Mesodermal cell (in vitro differentiated cells): Measurements from ENCODE around the gene KRT3. TPM values are rescaled to one million over a fixed set of nuclear protein-coding genes. Genes with fewer than 3 reads are reported as not detected.
A peak's percentile ranks its signal among the peaks of the same experiment; 100 is the strongest.

Experiments used
- H3K27ac ChIP-seq: 2 replicates; pipeline ENCODE4 v1.7.0; 2013; ENCODE audit warnings: mild to moderate bottlenecking, low read depth, low read length, moderate library complexity; ENCODE audit not compliant: severe bottlenecking
- H3K36me3 ChIP-seq: 2 replicates; pipeline ENCODE4 v1.7.1; 2013; ENCODE audit warnings: mild to moderate bottlenecking, low read length, moderate library complexity; ENCODE audit not compliant: control insufficient read depth, insufficient read depth
- H3K4me1 ChIP-seq: one replicate; pipeline ENCODE4 v1.7.1; 2013; ENCODE audit warnings: mild to moderate bottlenecking, low read length; ENCODE audit not compliant: insufficient read depth, control insufficient read depth, poor library complexity, severe bottlenecking
- H3K4me3 ChIP-seq: 2 replicates; pipeline ENCODE4 v1.7.0; 2013; ENCODE audit warnings: low read length, control low read depth, mild to moderate bottlenecking; ENCODE audit not compliant: insufficient read depth, poor library complexity, severe bottlenecking; ENCODE audit errors: extremely low read depth
- H3K9me3 ChIP-seq: 2 replicates; pipeline ENCODE4 v1.7.1; 2013; ENCODE audit warnings: mild to moderate bottlenecking, low read length, moderate library complexity; ENCODE audit not compliant: control insufficient read depth
- WGBS, 2 experiments: methylation state at CpG; one replicate each; pipeline ENCODE4 v1.1.5; 2013; ENCODE audit warnings: missing lambda C conversion rate in 2 of 2; ENCODE audit not compliant: insufficient coverage in 2 of 2; 5-methylcytosine and 5-hydroxymethylcytosine counted together
- polyA plus RNA-seq, 2 experiments: library from polyadenylated mRNA; stranded (reverse); fragments of 50-300 nt; gene quantifications; one replicate each; pipeline ENCODE4 v1.2.3, GENCODE V29; 2013

Gene KRT3
- polyA plus RNA-seq (2013, experiment 1 of 2), result not detected
- polyA plus RNA-seq (2013, experiment 2 of 2), result not detected

DNA sequence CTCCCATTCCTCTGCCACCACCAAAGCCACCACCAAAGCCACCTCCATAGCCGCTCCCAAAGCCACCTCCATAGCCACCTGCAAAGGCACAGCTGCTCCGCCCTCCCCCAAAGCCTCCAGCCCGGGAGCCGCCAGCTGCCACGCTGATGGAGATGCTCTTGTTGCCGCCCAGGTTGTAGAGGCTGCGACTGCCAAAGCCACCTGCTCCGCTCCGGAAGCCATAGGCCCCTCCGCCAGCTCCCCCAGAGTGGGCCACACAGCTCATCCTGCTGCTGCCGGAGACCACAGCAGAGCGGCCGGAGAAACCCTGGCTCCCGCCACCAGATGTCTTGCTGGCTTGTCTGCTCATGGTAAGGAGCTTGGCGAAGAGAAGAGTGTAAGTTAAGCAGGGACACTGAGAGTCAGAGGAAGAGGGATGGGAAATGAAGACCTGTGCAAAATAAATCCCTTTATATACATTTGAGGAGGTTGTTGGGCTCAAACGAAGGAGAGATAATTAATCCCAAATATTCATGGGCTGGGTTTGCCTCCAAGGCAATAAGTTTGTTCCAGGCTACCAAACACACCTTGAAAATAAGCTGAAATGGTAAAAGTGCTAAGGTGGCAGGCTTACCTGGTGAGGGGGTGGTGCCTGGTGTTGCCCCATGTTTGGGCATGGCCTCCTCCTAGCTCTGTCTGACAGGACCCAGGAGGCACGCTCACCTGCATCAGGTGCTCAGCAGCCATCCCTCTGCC, at the start of gene KRT3:
Gene KRT3 (minus strand): TSS at position 424 of the 735 bp plus-strand sequence. CDS start 75 bp downstream, at position 349.
- Histone ChIP-seq H3K9me3 (no peaks in the 10 kb centered on the region), H3K4me3 (no peak within 1 kb of the TSS), H3K36me3 (no peaks in the 10 kb centered on the region), H3K4me1 (peaks cover 24% of the 10 kb centered on the region), H3K27ac (no peak within 1 kb of the TSS)
- 91 to 95% methylated on average over 9 to 13 of the region's 17 CpGs for WGBS, 2 experiments

DNA sequence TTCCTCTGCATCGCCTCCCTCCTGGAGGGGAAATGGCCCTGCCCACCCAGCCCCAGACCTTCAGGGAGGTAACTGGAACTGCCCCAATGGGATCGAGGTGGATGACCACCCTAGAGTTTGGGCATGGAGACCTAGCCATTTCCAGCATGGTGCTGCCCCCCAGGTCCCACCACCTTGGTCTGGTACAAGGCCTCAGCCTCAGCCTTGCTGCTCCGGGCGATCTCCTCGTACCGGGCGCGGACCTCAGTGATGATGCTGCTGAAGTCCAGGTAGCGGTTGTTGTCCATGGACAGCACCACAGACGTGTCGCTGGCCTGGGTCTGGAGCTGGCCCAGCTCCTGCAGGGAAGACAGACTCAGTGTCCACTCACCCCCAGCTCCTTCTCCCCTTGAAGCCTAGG, 48.5 kb upstream of the KRT3 start:
- Histone ChIP-seq H3K4me1 (no peaks in the 10 kb centered on the region), H3K4me3 (no peak overlapping the region), H3K36me3 (no peaks in the 10 kb centered on the region), H3K9me3 (no peaks in the 10 kb centered on the region), H3K27ac (no peak overlapping the region)
- 93 to 94% methylated on average over 8 to 11 of the region's 11 CpGs for WGBS, 2 experiments

DNA sequence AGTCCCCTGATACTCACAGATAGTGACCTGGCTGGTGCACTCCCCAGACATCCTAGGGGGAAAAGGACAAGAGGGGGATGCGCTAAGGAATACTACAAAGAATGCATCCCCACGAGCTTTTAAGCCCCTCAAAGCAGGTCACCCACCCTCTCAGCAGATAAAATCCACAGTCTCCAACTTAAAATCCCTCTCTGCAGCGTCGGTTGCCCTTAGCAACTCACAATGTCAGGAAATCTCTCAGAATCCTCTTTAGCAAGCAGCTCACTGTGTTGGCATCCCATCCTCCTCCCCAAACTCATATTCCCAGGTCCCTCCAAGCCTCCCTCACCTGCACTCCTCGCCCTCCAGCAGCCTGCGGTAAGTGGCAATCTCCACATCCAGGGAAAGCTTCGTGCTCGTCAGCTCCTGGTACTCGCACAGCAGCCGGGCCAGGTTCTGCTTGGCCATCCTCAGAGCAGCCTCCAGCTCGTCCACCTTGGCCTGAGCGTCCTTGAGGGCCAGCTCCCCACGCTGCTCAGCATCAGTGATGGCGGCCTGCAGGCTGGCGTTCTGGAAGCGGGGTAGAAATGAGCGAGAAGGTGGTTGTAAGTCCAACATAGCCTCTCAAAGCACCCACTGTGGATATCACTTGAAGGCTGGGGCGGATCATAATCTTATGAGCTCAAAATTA, 43.7 kb upstream of the KRT3 start:
- WGBS, 2 experiments, result 87 to 88% methylated on average over 16 to 17 of the region's 18 CpGs
- H3K4me3 ChIP-seq, result no peak overlapping the region

DNA sequence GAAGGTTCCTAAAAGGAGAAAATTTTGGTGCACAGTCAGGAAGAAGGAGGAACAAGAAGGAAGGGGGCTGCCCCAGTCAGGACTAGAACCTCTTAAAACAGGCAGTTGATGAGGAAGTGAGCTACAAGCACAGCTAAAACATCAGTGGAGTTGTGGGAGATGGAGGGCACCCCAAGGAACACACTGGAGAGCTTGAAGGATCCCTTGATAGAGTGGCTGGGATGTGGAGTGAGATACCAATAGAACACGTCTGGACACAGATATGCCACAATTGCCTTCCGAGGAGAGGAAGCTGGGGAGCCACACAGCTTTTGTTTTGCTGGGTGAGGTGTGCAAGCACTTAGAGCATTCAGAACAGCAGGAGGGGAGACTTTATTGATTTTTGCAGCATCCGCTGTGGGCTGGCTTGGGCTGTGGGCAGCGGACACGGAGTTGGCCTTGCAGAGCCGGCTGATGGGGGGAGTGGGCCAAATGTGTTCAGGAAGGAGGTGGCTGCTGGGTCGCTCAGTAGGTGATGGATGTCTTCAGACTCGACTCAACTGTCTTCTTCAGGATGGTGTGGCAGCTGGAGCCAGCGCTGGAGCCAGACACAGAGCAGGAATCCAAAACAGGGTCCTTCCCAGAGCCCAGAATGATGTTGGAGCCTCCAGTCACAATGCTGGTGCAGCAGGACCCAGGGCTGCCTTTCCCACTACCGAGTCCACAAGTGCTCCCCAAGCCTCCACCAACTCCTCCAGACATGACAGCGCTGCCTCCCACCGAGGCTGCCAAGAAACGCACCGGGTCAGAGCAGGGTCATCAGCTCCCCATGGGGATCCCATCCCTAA, 42.9 kb upstream of the KRT3 start:
- Histone ChIP-seq H3K4me1 (peaks cover 21% of the 10 kb centered on the region), H3K4me3 (no peak overlapping the region), H3K27ac (no peak overlapping the region), H3K36me3 (no peaks in the 10 kb centered on the region), H3K9me3 (no peaks in the 10 kb centered on the region)
- 77 to 87% methylated on average over 6 to 8 of the region's 14 CpGs for WGBS, 2 experiments

More for the DNA sequence above, 43.7 kb upstream of the KRT3 start:
- no peak overlapping the region for H3K27ac ChIP-seq
- peaks cover 21% of the 10 kb centered on the region for H3K4me1 ChIP-seq
- no peaks in the 10 kb centered on the region for H3K9me3 ChIP-seq
- H3K36me3 ChIP-seq, result no peaks in the 10 kb centered on the region

DNA sequence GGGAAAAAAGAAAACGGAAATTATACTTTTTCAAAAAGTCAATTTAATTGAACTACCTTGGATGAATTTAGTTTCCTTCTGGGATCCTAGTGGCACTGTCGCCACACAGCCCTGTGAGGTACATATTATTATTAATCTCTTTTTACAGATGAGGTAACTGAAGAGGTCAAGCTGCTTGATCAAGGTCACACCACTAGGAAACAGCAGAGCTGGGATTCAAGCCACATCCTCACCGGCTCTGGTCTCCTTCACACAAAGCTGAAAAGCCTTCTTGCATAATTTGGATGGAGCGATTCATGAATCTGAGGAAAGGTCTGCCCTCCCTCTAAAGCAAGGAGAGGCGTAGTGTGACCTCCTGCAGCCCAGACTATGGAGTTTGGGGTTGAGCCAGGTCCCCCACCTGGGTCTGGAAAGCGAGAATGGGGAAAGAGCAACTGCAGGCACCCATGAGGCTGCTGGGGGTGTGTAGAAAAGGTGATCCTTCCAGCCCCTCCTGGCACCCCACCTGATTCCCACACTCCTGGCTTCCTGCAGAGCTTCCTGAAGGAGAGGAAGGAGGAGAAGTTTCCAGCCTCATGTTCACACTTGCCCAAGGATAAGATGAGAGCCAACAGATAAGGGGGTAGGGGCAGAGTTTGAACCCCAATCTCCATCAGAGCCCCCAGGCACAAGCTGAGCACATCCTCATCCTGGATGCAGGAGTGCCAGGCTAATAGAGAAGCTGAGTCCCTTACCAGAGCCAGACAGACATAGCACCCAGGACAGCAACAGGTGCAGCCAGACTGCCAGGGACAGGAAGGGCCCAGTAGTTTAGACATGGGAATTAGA, 42.1 kb upstream of the KRT3 start:
- no peak overlapping the region for H3K27ac ChIP-seq
- 93 to 100% methylated on average over 2 to 3 of the region's 6 CpGs for WGBS, 2 experiments

DNA sequence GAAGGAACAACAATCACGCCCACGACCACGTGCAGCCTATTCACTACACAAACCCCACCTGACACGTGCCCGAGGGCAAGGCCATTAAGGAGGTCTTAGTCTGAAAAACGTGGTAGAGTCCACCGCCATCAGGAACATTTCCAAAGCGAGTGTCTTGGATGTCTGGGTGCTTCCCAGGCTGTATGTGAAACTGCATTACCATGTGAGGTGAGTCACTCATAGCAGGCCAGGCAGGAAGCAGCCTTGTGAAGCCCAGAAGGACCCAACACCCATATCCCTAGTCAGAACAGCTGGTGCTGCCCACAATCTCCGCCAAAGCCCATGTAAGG, 41.5 kb upstream of the KRT3 start:
- no peaks in the 10 kb centered on the region for H3K36me3 ChIP-seq
- H3K9me3 ChIP-seq, result no peaks in the 10 kb centered on the region
- H3K27ac ChIP-seq, result no peak overlapping the region
- H3K4me3 ChIP-seq, result no peak overlapping the region
- 74 to 81% methylated on average over 5 to 7 of the region's 9 CpGs for WGBS, 2 experiments
- H3K4me1 ChIP-seq, result peaks cover 21% of the 10 kb centered on the region

More for the DNA sequence above, 42.1 kb upstream of the KRT3 start:
- no peaks in the 10 kb centered on the region for H3K36me3 ChIP-seq
- H3K9me3 ChIP-seq, result no peaks in the 10 kb centered on the region
- H3K4me3 ChIP-seq, result no peak overlapping the region
- peaks cover 21% of the 10 kb centered on the region for H3K4me1 ChIP-seq

DNA sequence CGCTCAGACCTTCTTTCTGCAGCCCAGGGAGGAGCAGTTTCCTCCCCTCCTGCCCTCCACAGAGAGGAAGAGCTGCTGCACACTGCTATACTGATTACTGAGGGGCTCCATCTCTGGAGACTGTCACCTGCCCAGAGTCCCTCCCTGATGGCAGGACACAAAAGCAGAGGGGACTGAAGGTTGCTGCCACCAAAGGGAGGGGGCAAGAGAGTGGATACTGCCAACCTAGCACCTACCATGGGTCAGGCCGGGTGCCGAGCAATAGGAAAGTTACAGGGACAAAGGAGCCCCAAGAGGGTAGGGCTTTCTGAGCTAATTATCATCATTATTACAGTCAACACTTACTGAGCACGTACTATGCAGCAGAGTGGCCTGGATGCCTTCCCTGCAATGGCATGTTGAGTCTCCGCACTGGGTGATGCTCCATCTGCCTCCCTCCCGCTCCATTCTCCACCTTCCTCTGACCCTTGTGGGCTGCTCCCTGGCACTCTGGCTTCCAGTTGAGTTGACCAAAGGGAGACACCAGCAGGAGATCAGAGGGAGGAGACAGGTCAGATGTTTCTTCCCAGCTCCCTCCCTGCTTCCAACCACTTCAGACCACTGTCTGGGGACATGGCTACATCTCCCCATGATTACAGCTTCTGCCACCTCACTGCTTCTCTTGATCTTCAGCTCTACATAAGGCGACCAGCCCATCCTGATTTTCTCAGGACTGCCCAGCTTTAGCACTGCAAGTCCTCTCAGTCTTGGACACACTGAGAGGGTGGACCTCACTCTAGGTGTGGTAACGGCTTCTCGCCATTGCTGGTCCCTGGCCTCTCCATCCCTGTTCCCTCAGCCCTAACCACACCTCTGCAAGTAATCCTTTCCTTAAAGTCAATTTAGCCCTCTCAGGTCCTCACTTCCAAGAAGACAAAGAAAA, 40.8 kb upstream of the KRT3 start:
- no peaks in the 10 kb centered on the region for H3K36me3 ChIP-seq
- peak overlapping the region; percentile 29 for H3K27ac ChIP-seq
- WGBS, 2 experiments, result 91 to 93% methylated on average over 7 of the region's 9 CpGs
- H3K9me3 ChIP-seq, result no peaks in the 10 kb centered on the region
- H3K4me1 ChIP-seq, result peaks cover 21% of the 10 kb centered on the region
- no peak overlapping the region for H3K4me3 ChIP-seq

DNA sequence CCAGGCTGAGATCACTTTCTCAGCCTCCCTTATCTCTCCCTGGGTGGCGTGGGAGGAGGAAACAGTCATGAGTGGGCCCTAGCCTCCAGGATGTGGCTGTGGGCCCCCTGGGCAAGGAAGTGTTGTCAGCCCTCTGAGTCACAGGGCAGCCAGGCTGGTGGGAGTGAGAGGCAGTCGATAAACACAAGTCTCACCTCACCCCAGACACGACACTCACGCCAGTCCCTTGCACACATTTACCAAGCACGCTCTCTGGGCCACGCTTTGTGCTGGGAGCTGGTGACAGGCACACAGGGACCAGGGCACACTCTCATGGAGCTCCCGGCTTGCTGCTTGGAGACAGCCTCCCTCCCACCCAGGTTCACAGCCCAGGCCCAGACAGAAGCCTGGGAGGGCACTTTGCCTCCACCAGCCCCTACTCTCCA, 40.1 kb upstream of the KRT3 start:
- Histone ChIP-seq H3K4me3 (no peak overlapping the region), H3K4me1 (peaks cover 21% of the 10 kb centered on the region), H3K27ac (peak overlapping the region; percentile 29), H3K9me3 (no peaks in the 10 kb centered on the region), H3K36me3 (no peaks in the 10 kb centered on the region)
- WGBS, 2 experiments, result 92% methylated on average over 5 of the region's 7 CpGs

DNA sequence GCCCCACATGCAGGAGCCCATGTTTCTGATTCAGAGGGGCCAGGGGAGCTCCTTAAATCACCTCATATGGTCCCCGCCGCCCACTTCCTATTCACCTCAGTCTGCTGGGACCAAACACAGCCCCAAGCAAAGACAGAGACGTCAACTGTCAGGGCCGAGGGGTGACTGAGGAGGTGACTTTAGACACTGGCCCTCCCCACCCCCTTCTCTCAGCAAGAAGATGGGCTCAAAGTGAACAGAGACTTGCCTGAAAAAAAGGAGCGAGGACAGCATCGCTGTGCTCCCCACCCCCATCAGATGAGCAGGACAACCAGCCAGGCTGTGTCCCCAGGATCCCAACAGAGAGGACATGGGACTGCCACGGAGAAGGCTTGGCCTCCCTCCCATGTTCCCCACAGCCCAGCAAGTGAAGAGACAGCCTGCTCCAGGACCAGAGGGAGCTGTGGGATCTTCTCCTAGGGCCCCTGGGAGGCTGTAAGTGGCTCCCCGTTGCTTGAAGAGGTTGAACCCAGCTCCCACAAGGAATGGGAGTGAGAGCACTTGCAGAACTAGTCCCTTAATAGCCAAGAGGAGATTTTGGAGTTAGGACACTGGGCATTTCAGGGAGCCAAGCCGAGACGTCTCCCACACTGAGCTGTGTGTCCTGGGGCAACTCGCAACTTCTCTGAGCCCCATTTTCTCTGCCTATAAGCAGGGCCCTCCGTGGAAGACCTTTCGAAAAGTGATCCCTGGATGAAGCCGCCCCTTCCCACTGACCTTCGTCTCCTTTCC, 39.5 kb upstream of the KRT3 start:
- H3K9me3 ChIP-seq, result no peaks in the 10 kb centered on the region
- peaks cover 21% of the 10 kb centered on the region for H3K4me1 ChIP-seq
- H3K36me3 ChIP-seq, result no peaks in the 10 kb centered on the region
- H3K27ac ChIP-seq, result no peak overlapping the region
- WGBS, 2 experiments, result 92 to 96% methylated on average over 9 to 10 of the region's 15 CpGs
- no peak overlapping the region for H3K4me3 ChIP-seq
